ENCODE results near the gene RPL3.
A peak's percentile ranks its signal among the peaks of the same experiment; 100 is the strongest.
"Not testable (repeated sequence)": the region's sequence is repeated elsewhere in the genome, so short reads cannot be mapped to it uniquely, and the experiment has no call there.

The RPL3 gene

GRCh38 chr22:39319284-39320022 lies at the start of gene RPL3:
TSS of gene RPL3 (minus strand) at chr22:39319623. CDS start at chr22:39319597, 26 bp downstream.
- DNase-seq: peak; percentile 93 to 95

- no peak for DNase-seq
Measured at GRCh38 chr22:39369186-39369585, 49.8 kb upstream of the RPL3 start.

- no peak for DNase-seq
Measured at GRCh38 chr22:39368461-39368911, 49.1 kb upstream of the RPL3 start.

- DNase-seq: no peak
Measured at GRCh38 chr22:39367035-39367434, 47.6 kb upstream of the RPL3 start.

- DNase-seq: no peak
Measured at GRCh38 chr22:39365492-39365780, 46.0 kb upstream of the RPL3 start.

- DNase-seq: no peak
Measured at GRCh38 chr22:39364714-39365491, 45.5 kb upstream of the RPL3 start.

GRCh38 chr22:39363751-39364515 lies 44.5 kb upstream of the RPL3 start:
- no peak for DNase-seq

- no peak for DNase-seq
Measured at GRCh38 chr22:39362932-39363331, 43.5 kb upstream of the RPL3 start.

- no peak for DNase-seq
Measured at GRCh38 chr22:39362271-39362670, 42.8 kb upstream of the RPL3 start.

GRCh38 chr22:39361496-39361895 lies 42.1 kb upstream of the RPL3 start:
- DNase-seq: no peak

- no peak for DNase-seq
Measured at GRCh38 chr22:39360674-39361413, 41.4 kb upstream of the RPL3 start.

- DNase-seq: no peak
Measured at GRCh38 chr22:39360242-39360641, 40.8 kb upstream of the RPL3 start.

GRCh38 chr22:39359659-39360195 lies 40.3 kb upstream of the RPL3 start:
- DNase-seq: no peak

- not testable (repeated sequence) for DNase-seq
Measured at GRCh38 chr22:39358197-39358596, 38.8 kb upstream of the RPL3 start.

- not testable (repeated sequence) for DNase-seq
Measured at GRCh38 chr22:39357110-39358108, 38.0 kb upstream of the RPL3 start.

- DNase-seq: no peak
Measured at GRCh38 chr22:39356464-39356863, 37.0 kb upstream of the RPL3 start.

- DNase-seq: not testable (repeated sequence)
Measured at GRCh38 chr22:39355805-39356204, 36.4 kb upstream of the RPL3 start.

- DNase-seq: no peak
Measured at GRCh38 chr22:39355080-39355479, 35.7 kb upstream of the RPL3 start.

GRCh38 chr22:39353346-39353745 lies 33.9 kb upstream of the RPL3 start:
- DNase-seq: no peak

- DNase-seq: no peak
Measured at GRCh38 chr22:39352306-39352891, 33.0 kb upstream of the RPL3 start.

- no peak for DNase-seq
Measured at GRCh38 chr22:39351689-39352214, 32.3 kb upstream of the RPL3 start.

Measured in NCI-H2081 (cell line).